ENCODE results near the gene DNAI1.
"Not testable (repeated sequence)": the region's sequence is repeated elsewhere in the genome, so short reads cannot be mapped to it uniquely, and the experiment has no call there.

Gene DNAI1

GRCh38 chr9:34458013-34458958 lies at the start of gene DNAI1, which contains the start of gene FAM219A:
Gene DNAI1, plus strand, starts transcription at chr9:34458805. Its CDS starts 201 bp downstream, at chr9:34459006.
Gene FAM219A, minus strand, starts transcription at chr9:34458570. Its CDS starts 307 bp downstream, at chr9:34458263.
- DNase-seq (ENCODE audit: low read depth) = peak; percentile 97

- no peak for DNase-seq (ENCODE audit: low read depth)
Measured at GRCh38 chr9:34409154-34409553, 49.5 kb upstream of the DNAI1 start.

- DNase-seq (ENCODE audit: low read depth) = no peak
Measured at GRCh38 chr9:34412336-34412735, 46.3 kb upstream of the DNAI1 start.

- no peak for DNase-seq (ENCODE audit: low read depth)
Measured at GRCh38 chr9:34413231-34413852, 45.3 kb upstream of the DNAI1 start.

- DNase-seq (ENCODE audit: low read depth) = no peak
Measured at GRCh38 chr9:34417734-34418133, 40.9 kb upstream of the DNAI1 start.

GRCh38 chr9:34419716-34420504 lies 38.7 kb upstream of the DNAI1 start:
- no peak for DNase-seq (ENCODE audit: low read depth)

GRCh38 chr9:34426347-34427074 lies 32.1 kb upstream of the DNAI1 start:
- DNase-seq (ENCODE audit: low read depth) = no peak

- no peak for DNase-seq (ENCODE audit: low read depth)
Measured at GRCh38 chr9:34428325-34428958, 30.2 kb upstream of the DNAI1 start.

GRCh38 chr9:34430843-34431437 lies 27.7 kb upstream of the DNAI1 start:
- no peak for DNase-seq (ENCODE audit: low read depth)

GRCh38 chr9:34431667-34432066 lies 26.9 kb upstream of the DNAI1 start:
- no peak for DNase-seq (ENCODE audit: low read depth)

- DNase-seq (ENCODE audit: low read depth) = peak; percentile 14
Measured at GRCh38 chr9:34437006-34437925, 21.3 kb upstream of the DNAI1 start.

GRCh38 chr9:34437926-34438307 lies 20.7 kb upstream of the DNAI1 start:
- not testable (repeated sequence) for DNase-seq (ENCODE audit: low read depth)

GRCh38 chr9:34438465-34438864 lies 20.1 kb upstream of the DNAI1 start:
- DNase-seq (ENCODE audit: low read depth) = not testable (repeated sequence)

- DNase-seq (ENCODE audit: low read depth) = no peak
Measured at GRCh38 chr9:34440017-34440416, 18.6 kb upstream of the DNAI1 start.

GRCh38 chr9:34442770-34443169 lies 15.8 kb upstream of the DNAI1 start:
- no peak for DNase-seq (ENCODE audit: low read depth)

GRCh38 chr9:34443533-34443932 lies 15.1 kb upstream of the DNAI1 start:
- no peak for DNase-seq (ENCODE audit: low read depth)

GRCh38 chr9:34443976-34444375 lies 14.6 kb upstream of the DNAI1 start:
- DNase-seq (ENCODE audit: low read depth) = no peak

- DNase-seq (ENCODE audit: low read depth) = no peak
Measured at GRCh38 chr9:34446468-34446891, 12.1 kb upstream of the DNAI1 start.

GRCh38 chr9:34446951-34447350 lies 11.7 kb upstream of the DNAI1 start:
- no peak for DNase-seq (ENCODE audit: low read depth)

GRCh38 chr9:34450644-34451043 lies 8.0 kb upstream of the DNAI1 start:
- no peak for DNase-seq (ENCODE audit: low read depth)

All from T-helper 22 cell (primary cell).